Measurements from ENCODE around the gene IGSF23. TPM values are rescaled to one million over a fixed set of nuclear protein-coding genes. Genes with fewer than 3 reads are reported as not detected.
A peak's percentile ranks its signal among the peaks of the same experiment; 100 is the strongest.

Gene IGSF23
- total RNA-seq, 1 experiment from 2014 or later, result not detected

DNA sequence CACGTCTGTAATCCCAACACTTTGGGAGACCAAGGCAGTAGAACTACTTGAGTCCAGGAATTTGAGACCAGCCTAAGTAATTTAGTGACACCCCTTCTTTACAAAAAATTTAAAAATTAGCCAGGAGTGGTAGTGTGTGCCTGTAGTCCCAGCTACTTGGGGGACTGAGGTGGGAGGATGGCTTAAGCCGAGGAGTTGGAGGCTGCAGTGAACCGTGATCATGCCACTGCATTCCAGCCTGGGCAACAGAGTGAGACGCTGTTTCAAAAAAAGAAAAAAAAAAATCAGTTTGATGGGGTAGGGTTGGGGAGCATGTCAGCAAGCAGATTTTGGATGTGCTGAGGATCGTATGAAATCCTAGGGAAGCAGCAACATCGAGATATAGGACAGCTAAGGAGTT, 62.2 kb downstream of the IGSF23 start:
- Histone ChIP-seq H3F3A (ENCODE audit: insufficient read depth, low read depth) (peaks cover 51% of the 10 kb centered on the region), H3K27me3 (ENCODE audit: insufficient read depth, low read depth) (no peaks in the 10 kb centered on the region), H3K36me3 (ENCODE audit: low read depth) (no peaks in the 10 kb centered on the region), H2AFZ (no peak overlapping the region), H3K9me3 (ENCODE audit: insufficient read depth, low read depth) (no peaks in the 10 kb centered on the region), H3K79me2 (ENCODE audit: low read depth) (no peaks in the 10 kb centered on the region), H3K27ac (no peak overlapping the region), H3K4me3 (no peak overlapping the region), H3K4me2 (no peak overlapping the region), H4K20me1 (ENCODE audit: insufficient read depth) (no peaks in the 10 kb centered on the region), H3K4me1 (replicated peaks; ENCODE audit: insufficient read depth) (peaks cover 37% of the 10 kb centered on the region), H3K9me2 (ENCODE audit: insufficient read depth) (no peaks in the 10 kb centered on the region)
- ChIA-PET POLR2A (ENCODE audit: unreplicated experiment) (no interaction called here), CTCF (no interaction called here)
- DNase-seq, result no peak
- no TSS peak for BruUV-seq (replicated peaks)
- TF ChIP-seq CTCF (conservative IDR thresholded peaks at IDR 0.05), result no peak
- no peak for TF ChIP-seq EZH2 (IDR thresholded peaks at IDR 0.05; ENCODE audit: low read depth)
- intact Hi-C loops (cut with micrococcal nuclease; ENCODE audit: unreplicated experiment), result no loop called here

DNA sequence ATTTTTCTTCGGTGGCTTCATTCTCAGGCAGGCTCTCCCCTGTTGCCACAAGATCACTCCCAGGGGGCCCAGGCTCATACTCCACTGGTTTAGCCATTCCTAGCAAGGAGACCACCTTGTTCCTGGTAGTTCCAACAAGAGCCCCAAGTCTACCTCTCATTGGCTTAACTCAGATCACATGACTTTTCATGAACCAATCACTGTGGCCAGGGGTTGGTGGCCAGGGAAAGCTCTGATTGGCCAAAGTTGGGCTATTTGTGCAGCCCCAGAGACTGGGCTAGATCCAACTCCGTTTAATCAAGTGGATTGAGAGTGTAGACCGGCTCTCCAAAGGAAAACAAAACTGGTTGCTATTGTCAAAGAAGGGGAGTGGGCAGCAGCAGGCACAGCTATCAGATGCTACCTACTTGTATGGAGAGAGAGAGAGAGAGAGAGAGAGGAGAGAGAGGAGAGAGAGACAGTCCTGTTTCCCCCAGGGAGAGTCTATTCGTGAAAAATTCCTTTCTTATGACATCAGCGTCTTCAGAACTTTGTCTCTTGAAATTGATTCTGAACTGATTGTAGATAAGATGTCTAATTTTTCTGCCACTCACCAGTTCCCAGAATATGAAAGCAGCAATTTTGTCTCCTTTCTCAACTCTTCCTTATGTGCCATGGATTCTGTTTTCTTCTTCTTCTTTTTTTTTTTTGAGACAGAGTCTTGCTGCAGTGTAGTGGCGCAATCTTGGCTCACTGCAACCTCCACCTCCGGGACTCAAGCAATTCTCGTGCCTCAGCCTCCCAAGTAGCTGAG, 63.9 kb downstream of the IGSF23 start:
- Histone ChIP-seq H3K27me3 (ENCODE audit: insufficient read depth, low read depth) (no peaks in the 10 kb centered on the region), H3K4me1 (replicated peaks; ENCODE audit: insufficient read depth) (peaks cover 25% of the 10 kb centered on the region), H3K36me3 (ENCODE audit: low read depth) (no peaks in the 10 kb centered on the region), H3K9me3 (ENCODE audit: insufficient read depth, low read depth) (no peaks in the 10 kb centered on the region), H3K4me2 (peak overlapping the region; percentile 65), H3K27ac (peak overlapping the region; percentile 73), H3F3A (ENCODE audit: insufficient read depth, low read depth) (peaks cover 43% of the 10 kb centered on the region), H3K4me3 (peak overlapping the region; percentile 19; the same call in 1 of the 2 replicates), H3K9me2 (ENCODE audit: insufficient read depth) (no peaks in the 10 kb centered on the region), H4K20me1 (ENCODE audit: insufficient read depth) (no peaks in the 10 kb centered on the region), H2AFZ (no peak overlapping the region), H3K79me2 (ENCODE audit: low read depth) (no peaks in the 10 kb centered on the region)
- TF ChIP-seq EZH2 (IDR thresholded peaks at IDR 0.05; ENCODE audit: low read depth) (no peak), CTCF (conservative IDR thresholded peaks at IDR 0.05) (peak; percentile 57)
- peak; percentile 56 to 90 for DNase-seq
- TSS peak; percentile 90 for BruUV-seq (replicated peaks)
- ChIA-PET CTCF (interaction anchor here (0.7 kb wide), 1 partner anchor 11 kb away, joined by 5 read pairs; no protein-coding TSS in a partner anchor), POLR2A (ENCODE audit: unreplicated experiment) (interaction anchor here (0.5 to 0.8 kb wide), 2 partner anchors 649 to 711 kb away, joined by 5 to 6 read pairs; no protein-coding TSS in a partner anchor)
- intact Hi-C loops (cut with micrococcal nuclease; ENCODE audit: unreplicated experiment), result loop anchor here (1.0 kb wide), 1 partner anchor 213 kb away; no protein-coding TSS in a partner anchor

DNA sequence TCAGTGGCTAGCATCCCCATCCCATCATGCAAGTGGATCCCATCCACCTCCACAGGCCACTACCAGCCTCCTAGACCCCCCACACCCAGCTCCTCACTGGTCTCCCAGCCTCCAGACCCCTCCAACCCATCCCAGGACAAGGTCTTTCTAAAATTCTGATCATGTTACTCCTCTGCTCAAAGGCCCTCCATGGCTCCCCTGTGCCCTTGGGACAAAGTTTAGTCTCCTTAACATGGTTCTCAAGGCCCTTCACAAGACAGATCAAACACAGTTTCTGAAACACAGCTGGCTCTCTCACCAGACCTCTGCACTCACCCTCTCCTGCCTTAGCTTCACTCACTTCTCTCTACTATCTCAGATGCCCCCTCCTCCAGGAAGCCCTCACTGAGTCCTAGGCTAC, 67.2 kb downstream of the IGSF23 start:
- no peak overlapping the region for H2AFZ ChIP-seq
- POLR2A ChIA-PET (ENCODE audit: unreplicated experiment), result interaction anchor here (0.7 kb wide), 1 partner anchor 79 kb away, joined by 5 read pairs; no protein-coding TSS in a partner anchor
- CTCF ChIA-PET, result no interaction called here
- no peak for DNase-seq
- H3K9me2 ChIP-seq (ENCODE audit: insufficient read depth), result no peaks in the 10 kb centered on the region
- no peak overlapping the region for H3K27ac ChIP-seq
- no peaks in the 10 kb centered on the region for H3K36me3 ChIP-seq (ENCODE audit: low read depth)
- H3K4me3 ChIP-seq, result no peak overlapping the region
- H3K79me2 ChIP-seq (ENCODE audit: low read depth), result no peaks in the 10 kb centered on the region
- no peaks in the 10 kb centered on the region for H3K27me3 ChIP-seq (ENCODE audit: insufficient read depth, low read depth)
- peaks cover 39% of the 10 kb centered on the region for H3K4me1 ChIP-seq (replicated peaks; ENCODE audit: insufficient read depth)
- TF ChIP-seq CTCF (conservative IDR thresholded peaks at IDR 0.05) (no peak), EZH2 (IDR thresholded peaks at IDR 0.05; ENCODE audit: low read depth) (no peak)
- peaks cover 61% of the 10 kb centered on the region for H3F3A ChIP-seq (ENCODE audit: insufficient read depth, low read depth)
- no peak overlapping the region for H3K4me2 ChIP-seq
- H3K9me3 ChIP-seq (ENCODE audit: insufficient read depth, low read depth), result no peaks in the 10 kb centered on the region
- H4K20me1 ChIP-seq (ENCODE audit: insufficient read depth), result no peaks in the 10 kb centered on the region
- intact Hi-C loops (cut with micrococcal nuclease; ENCODE audit: unreplicated experiment), result no loop called here
- no TSS peak for BruUV-seq (replicated peaks)
